Gastrocnemius medialis (tissue), 4 donors: Measurements from ENCODE around the gene PADI3.

Experiments
- POLR2A ChIP-seq, 2 donors: fragments of 450-650 bp; IDR thresholded peaks; one replicate each; pipeline ENCODE4 v1.6.1; 2017; ENCODE audit warnings: antibody characterized with exemption in 2 of 2, mild to moderate bottlenecking in 2 of 2, moderate library complexity in 2 of 2
- TF ChIP-seq, protein P1 (sequence below), 5 experiments: fragments of 450-650 bp in 3 of 5; fragments of 200-600 bp in 2 of 5; sonication (generic) in 2 of 5; IDR thresholded peaks in 4 of 5; conservative IDR thresholded peaks in 1 of 5; 1 replicate in 4 of 5; 2 replicates in 1 of 5; pipeline ENCODE4 v1.5.1; 2016 to 2019; ENCODE audit warnings: antibody characterized with exemption in 5 of 5, mild to moderate bottlenecking in 3 of 5, moderate library complexity in 3 of 5

DNA sequence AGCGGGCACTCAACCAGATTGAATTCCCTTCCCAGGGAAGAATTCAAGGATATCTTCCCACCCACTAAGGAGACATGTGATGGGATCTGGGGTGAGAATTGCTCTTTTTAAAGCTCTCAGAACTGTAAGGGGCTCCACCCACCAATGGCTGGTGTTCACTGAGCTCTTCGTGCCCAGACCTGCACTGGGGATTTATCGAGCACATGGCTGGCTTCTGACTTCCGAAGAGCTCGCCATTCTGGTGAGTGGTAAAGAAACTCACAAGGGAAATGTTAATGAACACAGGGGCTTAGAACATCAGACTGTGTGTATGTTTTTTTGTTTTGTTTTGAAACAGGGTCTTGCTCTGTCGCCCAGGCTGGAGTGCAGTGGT, 9.8 kb downstream of the PADI3 start:
- no peak for TF ChIP-seq POLR2A (IDR thresholded peaks at IDR 0.05)
- TF ChIP-seq, protein P1, sequence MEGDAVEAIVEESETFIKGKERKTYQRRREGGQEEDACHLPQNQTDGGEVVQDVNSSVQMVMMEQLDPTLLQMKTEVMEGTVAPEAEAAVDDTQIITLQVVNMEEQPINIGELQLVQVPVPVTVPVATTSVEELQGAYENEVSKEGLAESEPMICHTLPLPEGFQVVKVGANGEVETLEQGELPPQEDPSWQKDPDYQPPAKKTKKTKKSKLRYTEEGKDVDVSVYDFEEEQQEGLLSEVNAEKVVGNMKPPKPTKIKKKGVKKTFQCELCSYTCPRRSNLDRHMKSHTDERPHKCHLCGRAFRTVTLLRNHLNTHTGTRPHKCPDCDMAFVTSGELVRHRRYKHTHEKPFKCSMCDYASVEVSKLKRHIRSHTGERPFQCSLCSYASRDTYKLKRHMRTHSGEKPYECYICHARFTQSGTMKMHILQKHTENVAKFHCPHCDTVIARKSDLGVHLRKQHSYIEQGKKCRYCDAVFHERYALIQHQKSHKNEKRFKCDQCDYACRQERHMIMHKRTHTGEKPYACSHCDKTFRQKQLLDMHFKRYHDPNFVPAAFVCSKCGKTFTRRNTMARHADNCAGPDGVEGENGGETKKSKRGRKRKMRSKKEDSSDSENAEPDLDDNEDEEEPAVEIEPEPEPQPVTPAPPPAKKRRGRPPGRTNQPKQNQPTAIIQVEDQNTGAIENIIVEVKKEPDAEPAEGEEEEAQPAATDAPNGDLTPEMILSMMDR (IDR thresholded peaks at IDR 0.05 in 4 of 5, conservative IDR thresholded peaks at IDR 0.05 in 1 of 5), result no peak
